ENCODE measurements around the gene MRPL43.

Gene MRPL43

GRCh38 chr10:101018600-101019439, 31.5 kb upstream of the MRPL43 start:
- TF ChIP-seq POLR2AphosphoS5 (IDR thresholded peaks at IDR 0.05; ENCODE audit: low read depth, low read length), result no peak
- TF ChIP-seq TAF1 (IDR thresholded peaks at IDR 0.05; ENCODE audit: borderline replicate concordance, insufficient read depth, low read length), result no peak
- no peak for TF ChIP-seq FOXP2 (optimal IDR thresholded peaks at IDR 0.05; ENCODE audit: borderline replicate concordance, extremely low read depth, extremely low read length, insufficient read depth)
- no peak for TF ChIP-seq SIN3A (IDR thresholded peaks at IDR 0.05; ENCODE audit: borderline replicate concordance, insufficient read depth, low read length)
- TF ChIP-seq REST (IDR thresholded peaks at IDR 0.05; ENCODE audit: insufficient read depth in 1 of 2, low read depth in 2 of 2, low read length in 2 of 2), result no peak

GRCh38 chr10:101018118-101018599, 30.9 kb upstream of the MRPL43 start:
- TF ChIP-seq SIN3A (IDR thresholded peaks at IDR 0.05; ENCODE audit: borderline replicate concordance, insufficient read depth, low read length) (no peak), REST (IDR thresholded peaks at IDR 0.05; ENCODE audit: insufficient read depth in 1 of 2, low read depth in 2 of 2, low read length in 2 of 2) (no peak), FOXP2 (optimal IDR thresholded peaks at IDR 0.05; ENCODE audit: borderline replicate concordance, extremely low read depth, extremely low read length, insufficient read depth) (no peak), POLR2AphosphoS5 (IDR thresholded peaks at IDR 0.05; ENCODE audit: low read depth, low read length) (no peak), TAF1 (IDR thresholded peaks at IDR 0.05; ENCODE audit: borderline replicate concordance, insufficient read depth, low read length) (no peak)

- no peak for TF ChIP-seq SIN3A (IDR thresholded peaks at IDR 0.05; ENCODE audit: borderline replicate concordance, insufficient read depth, low read length)
- no peak for TF ChIP-seq POLR2AphosphoS5 (IDR thresholded peaks at IDR 0.05; ENCODE audit: low read depth, low read length)
- no peak for TF ChIP-seq TAF1 (IDR thresholded peaks at IDR 0.05; ENCODE audit: borderline replicate concordance, insufficient read depth, low read length)
- TF ChIP-seq FOXP2 (optimal IDR thresholded peaks at IDR 0.05; ENCODE audit: borderline replicate concordance, extremely low read depth, extremely low read length, insufficient read depth), result no peak
- TF ChIP-seq REST (IDR thresholded peaks at IDR 0.05; ENCODE audit: insufficient read depth in 1 of 2, low read depth in 2 of 2, low read length in 2 of 2), result no peak
Observed at GRCh38 chr10:101016814-101017213, 29.5 kb upstream of the MRPL43 start.

- TF ChIP-seq REST (IDR thresholded peaks at IDR 0.05; ENCODE audit: insufficient read depth in 1 of 2, low read depth in 2 of 2, low read length in 2 of 2) (no peak), SIN3A (IDR thresholded peaks at IDR 0.05; ENCODE audit: borderline replicate concordance, insufficient read depth, low read length) (no peak), FOXP2 (optimal IDR thresholded peaks at IDR 0.05; ENCODE audit: borderline replicate concordance, extremely low read depth, extremely low read length, insufficient read depth) (no peak), POLR2AphosphoS5 (IDR thresholded peaks at IDR 0.05; ENCODE audit: low read depth, low read length) (no peak), TAF1 (IDR thresholded peaks at IDR 0.05; ENCODE audit: borderline replicate concordance, insufficient read depth, low read length) (no peak)
Observed at GRCh38 chr10:101015582-101015973, 28.3 kb upstream of the MRPL43 start.
